Measurements from ENCODE around the gene PTPRN2.
"Not testable (repeated sequence)": the region's sequence is repeated elsewhere in the genome, so short reads cannot be mapped to it uniquely, and the experiment has no call there.

The PTPRN2 gene

DNA sequence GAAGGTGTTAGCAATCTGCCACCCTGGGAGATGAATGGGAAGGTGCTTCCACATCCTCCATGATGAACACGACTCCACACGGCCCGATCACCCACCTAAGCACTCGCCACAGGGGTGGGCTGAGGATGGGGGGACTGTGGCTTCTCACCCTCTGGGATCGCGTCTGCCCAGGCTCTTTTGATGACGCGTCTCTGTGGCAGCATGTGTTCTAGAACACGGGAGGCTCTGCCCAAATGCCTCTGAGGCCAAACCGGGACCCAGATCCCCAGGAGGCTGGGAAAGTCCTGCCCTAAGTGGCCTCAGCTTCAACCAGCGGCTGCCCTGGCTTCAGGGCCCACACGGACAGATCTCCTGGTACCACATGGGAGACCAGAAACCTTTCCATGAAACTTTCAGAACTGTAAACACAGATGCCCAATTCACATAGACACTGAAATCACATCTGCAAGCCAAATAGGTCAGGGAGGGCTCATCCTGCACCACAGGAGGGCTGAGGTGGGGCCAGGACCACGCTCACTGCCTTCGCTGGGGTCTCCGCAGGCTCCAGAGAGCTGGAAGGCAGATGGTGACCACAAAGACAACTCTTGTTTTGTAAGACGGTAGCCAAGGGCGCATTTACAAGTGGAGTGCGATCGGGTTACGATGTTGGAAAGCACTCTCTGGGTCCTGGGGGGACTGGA, 200.6 kb downstream of the PTPRN2 start:
- no peak for DNase-seq (ENCODE audit: low spot score)
- in situ Hi-C loops (cut with MboI; ENCODE audit: low pct_unique_long_range_greater_than_20kb, low sequenced_read_pairs, unreplicated experiment) = no loop called here
- TF ChIP-seq, protein P1, sequence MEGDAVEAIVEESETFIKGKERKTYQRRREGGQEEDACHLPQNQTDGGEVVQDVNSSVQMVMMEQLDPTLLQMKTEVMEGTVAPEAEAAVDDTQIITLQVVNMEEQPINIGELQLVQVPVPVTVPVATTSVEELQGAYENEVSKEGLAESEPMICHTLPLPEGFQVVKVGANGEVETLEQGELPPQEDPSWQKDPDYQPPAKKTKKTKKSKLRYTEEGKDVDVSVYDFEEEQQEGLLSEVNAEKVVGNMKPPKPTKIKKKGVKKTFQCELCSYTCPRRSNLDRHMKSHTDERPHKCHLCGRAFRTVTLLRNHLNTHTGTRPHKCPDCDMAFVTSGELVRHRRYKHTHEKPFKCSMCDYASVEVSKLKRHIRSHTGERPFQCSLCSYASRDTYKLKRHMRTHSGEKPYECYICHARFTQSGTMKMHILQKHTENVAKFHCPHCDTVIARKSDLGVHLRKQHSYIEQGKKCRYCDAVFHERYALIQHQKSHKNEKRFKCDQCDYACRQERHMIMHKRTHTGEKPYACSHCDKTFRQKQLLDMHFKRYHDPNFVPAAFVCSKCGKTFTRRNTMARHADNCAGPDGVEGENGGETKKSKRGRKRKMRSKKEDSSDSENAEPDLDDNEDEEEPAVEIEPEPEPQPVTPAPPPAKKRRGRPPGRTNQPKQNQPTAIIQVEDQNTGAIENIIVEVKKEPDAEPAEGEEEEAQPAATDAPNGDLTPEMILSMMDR (IDR thresholded peaks at IDR 0.05; ENCODE audit: extremely low read depth, insufficient read depth, missing control alignments) = no peak

DNA sequence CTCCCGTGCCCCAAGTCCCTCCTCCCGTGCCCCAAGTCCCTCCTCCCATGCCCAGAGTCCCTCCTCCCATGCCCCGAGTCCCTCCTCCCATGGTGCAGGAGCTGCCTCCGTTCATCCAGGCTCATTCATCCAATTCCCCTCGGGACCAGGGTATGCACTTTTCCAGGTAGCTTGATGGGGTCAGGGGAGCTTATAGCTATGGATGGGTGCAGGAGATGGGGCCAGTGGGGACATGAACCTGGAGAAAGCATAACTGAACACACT, 201.3 kb downstream of the PTPRN2 start:
- no peak for DNase-seq (ENCODE audit: low spot score)
- in situ Hi-C loops (cut with MboI; ENCODE audit: low pct_unique_long_range_greater_than_20kb, low sequenced_read_pairs, unreplicated experiment) = no loop called here
- TF ChIP-seq, protein P1 (IDR thresholded peaks at IDR 0.05; ENCODE audit: extremely low read depth, insufficient read depth, missing control alignments) = no peak

DNA sequence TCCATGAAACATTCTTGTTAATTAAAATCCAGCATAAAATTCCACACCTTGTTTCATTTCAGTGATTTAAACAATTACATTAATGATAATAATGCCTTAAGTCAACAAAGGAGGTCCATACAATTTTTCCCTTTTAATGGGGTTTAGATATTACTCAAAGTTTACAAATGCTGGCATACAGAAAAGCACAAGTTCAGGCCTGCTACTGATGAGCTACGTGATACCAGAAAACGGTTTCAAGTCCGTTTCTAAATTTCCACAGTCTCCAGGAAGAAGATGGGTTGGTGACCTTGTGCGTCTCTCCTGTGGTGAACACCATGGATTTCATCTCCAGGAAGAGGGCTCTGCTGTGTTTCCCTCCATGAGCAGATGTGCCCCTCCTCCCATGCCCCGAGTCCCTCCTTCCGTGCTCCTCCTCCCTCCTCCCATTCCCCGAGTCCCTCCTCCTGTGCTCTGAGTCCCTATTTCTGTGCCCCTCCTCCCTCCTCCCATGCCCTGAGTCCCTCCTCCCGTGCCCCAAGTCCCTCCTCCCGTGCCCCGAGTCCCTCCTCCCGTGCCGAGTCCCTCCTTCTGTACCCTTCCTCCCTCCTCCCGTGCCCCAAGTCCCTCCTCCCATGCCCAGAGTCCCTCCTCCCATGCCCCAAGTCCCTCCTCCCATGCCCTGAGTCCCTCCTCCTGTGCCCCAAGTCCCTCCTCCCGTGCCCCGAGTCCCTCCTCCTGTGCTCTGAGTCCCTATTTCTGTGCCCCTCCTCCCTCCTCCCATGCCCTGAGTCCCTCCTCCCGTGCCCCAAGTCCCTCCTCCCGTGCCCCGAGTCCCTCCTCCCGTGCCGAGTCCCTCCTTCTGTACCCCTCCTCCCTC, 201.9 kb downstream of the PTPRN2 start:
- in situ Hi-C loops (cut with MboI; ENCODE audit: low pct_unique_long_range_greater_than_20kb, low sequenced_read_pairs, unreplicated experiment); DNase-seq (ENCODE audit: low spot score): not testable (repeated sequence)

DNA sequence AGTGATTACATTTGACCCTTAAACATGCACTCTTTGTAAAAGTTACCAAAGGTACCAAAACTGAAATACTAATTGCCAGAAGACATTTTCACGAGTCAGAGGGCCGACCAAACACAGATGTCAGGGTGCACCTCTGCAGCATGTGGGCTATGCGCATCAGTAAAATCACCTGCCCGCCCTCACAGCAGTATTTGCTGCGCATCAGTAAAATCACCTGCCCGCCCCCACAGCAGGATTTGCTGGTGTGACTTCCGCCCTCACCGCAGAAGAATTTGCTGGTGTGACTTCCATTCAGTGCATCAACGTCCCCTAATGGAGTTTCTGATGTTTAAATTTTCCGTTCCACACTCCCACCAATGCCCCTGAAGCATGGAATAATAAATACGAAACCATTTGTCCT, 202.9 kb downstream of the PTPRN2 start:
- DNase-seq (ENCODE audit: low spot score) = no peak
- TF ChIP-seq, protein P1 (IDR thresholded peaks at IDR 0.05; ENCODE audit: extremely low read depth, insufficient read depth, missing control alignments) = no peak
- in situ Hi-C loops (cut with MboI; ENCODE audit: low pct_unique_long_range_greater_than_20kb, low sequenced_read_pairs, unreplicated experiment) = no loop called here

DNA sequence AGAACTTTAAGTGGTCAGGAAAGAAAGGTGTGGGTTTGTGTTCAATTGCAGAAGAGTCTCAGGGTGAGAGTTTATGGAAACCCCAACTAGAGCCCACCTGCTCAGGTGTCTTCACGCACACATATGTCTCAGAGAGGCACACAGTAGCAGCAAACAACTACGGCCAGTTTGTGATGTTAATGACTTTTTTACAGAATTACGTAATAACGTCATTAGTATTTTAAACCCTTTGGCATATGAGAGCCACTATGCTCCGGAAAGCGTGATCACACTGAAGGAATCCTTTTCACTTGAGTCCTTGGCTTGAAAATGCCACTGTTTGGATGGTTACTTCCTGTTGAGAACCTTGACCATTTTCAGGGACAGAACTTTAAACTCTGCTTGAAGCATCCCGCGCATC, 204.0 kb downstream of the PTPRN2 start:
- no peak for DNase-seq (ENCODE audit: low spot score)
- TF ChIP-seq, protein P1 (IDR thresholded peaks at IDR 0.05; ENCODE audit: extremely low read depth, insufficient read depth, missing control alignments) = no peak
- in situ Hi-C loops (cut with MboI; ENCODE audit: low pct_unique_long_range_greater_than_20kb, low sequenced_read_pairs, unreplicated experiment) = no loop called here

DNA sequence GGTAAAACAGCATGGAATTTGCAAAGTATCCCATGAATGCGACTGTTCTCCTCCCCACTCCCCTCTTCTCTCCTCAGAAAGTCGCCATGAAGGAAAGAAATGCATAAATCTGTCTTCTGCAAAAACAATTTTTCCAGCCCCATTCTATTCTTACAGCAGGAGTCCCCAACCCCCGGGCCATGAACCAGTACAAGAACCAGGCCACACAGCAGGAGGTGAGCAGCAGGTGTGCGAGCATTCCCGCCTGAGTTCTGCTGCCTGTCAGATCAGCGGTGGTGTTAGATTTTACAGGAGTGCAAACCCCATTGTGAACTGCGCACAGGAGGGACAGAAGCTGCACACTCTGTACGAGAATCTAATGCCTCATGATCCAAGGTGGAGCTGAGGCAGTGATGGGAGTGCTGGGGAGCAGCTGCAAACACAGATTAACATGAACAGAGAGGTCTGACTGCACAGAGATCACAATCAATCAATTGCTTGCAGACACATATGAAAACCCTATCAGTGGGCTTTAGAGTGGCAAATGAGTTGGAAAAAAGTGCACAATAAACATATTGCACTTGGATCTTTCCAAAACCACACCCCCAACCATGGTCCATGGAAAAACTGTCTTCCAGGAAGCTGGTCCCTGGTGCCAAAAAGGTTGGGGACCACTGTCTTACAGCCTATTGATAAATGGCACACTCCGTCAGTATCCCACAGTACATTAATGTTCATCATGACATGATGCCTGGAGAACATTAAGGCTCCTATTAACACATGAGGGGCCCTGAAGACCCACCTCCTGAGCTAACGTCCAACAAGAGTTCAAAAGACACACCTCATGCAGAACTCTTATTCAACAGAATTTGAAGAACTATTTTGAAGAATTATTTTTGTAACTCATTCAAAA, 205.0 kb downstream of the PTPRN2 start:
- in situ Hi-C loops (cut with MboI; ENCODE audit: low pct_unique_long_range_greater_than_20kb, low sequenced_read_pairs, unreplicated experiment) = no loop called here
- no peak for DNase-seq (ENCODE audit: low spot score)
- TF ChIP-seq, protein P1 (IDR thresholded peaks at IDR 0.05; ENCODE audit: extremely low read depth, insufficient read depth, missing control alignments) = no peak
